Neural cell (in vitro differentiated cells): ENCODE data around the gene COL8A1. TPM values are rescaled to one million over a fixed set of nuclear protein-coding genes. Genes with fewer than 3 reads are reported as not detected.

Experiments
- H2AFZ ChIP-seq: fragments of 200-600, 300-800 bp; sonication (generic), shearing (Covaris generic); 2 replicates; pipeline ENCODE4 v1.6.0; 2014; ENCODE audit warnings: low read depth, mild to moderate bottlenecking, antibody characterized with exemption, low read length, moderate library complexity
- H3F3A ChIP-seq: fragments of 200-600 bp; shearing (Covaris generic); 2 replicates; pipeline ENCODE4 v1.6.1; 2016; ENCODE audit warnings: mild to moderate bottlenecking, moderate library complexity, mixed read lengths, antibody characterized with exemption, low read length; ENCODE audit not compliant: insufficient read depth, poor library complexity, severe bottlenecking
- H3K27ac ChIP-seq: fragments of 200-600, 300-800 bp; sonication (generic), shearing (Covaris generic); 2 replicates; pipeline ENCODE4 v1.5.1; 2014; ENCODE audit warnings: mild to moderate bottlenecking, low read length, moderate library complexity
- H3K27me3 ChIP-seq: fragments of 300-800, 200-600 bp; sonication (generic), shearing (Covaris generic); 2 replicates; pipeline ENCODE4 v1.6.0; 2014; ENCODE audit warnings: mild to moderate bottlenecking, low read depth, low read length, moderate library complexity; ENCODE audit not compliant: insufficient read depth
- H3K36me3 ChIP-seq: fragments of 300-800, 200-600 bp; sonication (generic), shearing (Covaris generic); 2 replicates; pipeline ENCODE4 v1.5.1; 2014; ENCODE audit warnings: mild to moderate bottlenecking, antibody characterized with exemption, low read length, moderate library complexity; ENCODE audit not compliant: insufficient read depth
- H3K4me2 ChIP-seq: fragments of 300-800, 200-600 bp; sonication (generic), shearing (Covaris generic); 2 replicates; pipeline ENCODE4 v1.6.0; 2014; ENCODE audit warnings: mild to moderate bottlenecking, low read length
- H3K4me3 ChIP-seq: fragments of 300-800, 200-600 bp; sonication (generic), shearing (Covaris generic); 2 replicates; pipeline ENCODE4 v1.5.1; 2014; ENCODE audit warnings: mild to moderate bottlenecking, low read length, moderate library complexity
- H3K79me2 ChIP-seq: fragments of 200-600 bp; shearing (Covaris generic); replicated peaks from 2 replicates; pipeline ENCODE4 v1.6.0; 2014; ENCODE audit warnings: mild to moderate bottlenecking, low read length, moderate library complexity; ENCODE audit not compliant: insufficient read depth
- H3K9ac ChIP-seq: fragments of 300-800, 200-600 bp; sonication (generic), shearing (Covaris generic); 2 replicates; pipeline ENCODE4 v1.6.1; 2016; ENCODE audit warnings: mild to moderate bottlenecking, low read length, mixed read lengths
- H3K9me2 ChIP-seq: fragments of 200-600 bp; shearing (Covaris generic); 2 replicates; pipeline ENCODE4 v1.6.1; 2016; ENCODE audit warnings: mild to moderate bottlenecking, low read length, mixed read lengths; ENCODE audit not compliant: insufficient read depth
- H3K9me3 ChIP-seq: fragments of 200-600, 300-800 bp; sonication (generic), shearing (Covaris generic); 2 replicates; pipeline ENCODE4 v1.6.1; 2016; ENCODE audit warnings: mild to moderate bottlenecking, mixed run types, low read length, moderate library complexity, mixed read lengths
- H4K20me1 ChIP-seq: fragments of 200-600 bp; shearing (Covaris generic); 2 replicates; pipeline ENCODE4 v1.6.1; 2016; ENCODE audit warnings: mild to moderate bottlenecking, mixed run types; ENCODE audit not compliant: insufficient read depth
- EP300 ChIP-seq: fragments of 450-650 bp; conservative IDR thresholded peaks from 2 replicates; pipeline ENCODE4 v1.6.1; 2014; ENCODE audit warnings: antibody characterized with exemption, mild to moderate bottlenecking, moderate library complexity; ENCODE audit not compliant: poor library complexity, severe bottlenecking
- EZH2 ChIP-seq: fragments of 200-600, 300-800 bp; shearing (Covaris generic), sonication (generic); IDR thresholded peaks from 2 replicates; pipeline ENCODE4 v1.6.1; 2014; ENCODE audit warnings: antibody characterized with exemption, low read length, borderline replicate concordance, mild to moderate bottlenecking; ENCODE audit not compliant: insufficient read depth, poor library complexity, severe bottlenecking
- MXI1 ChIP-seq: fragments of 450-650 bp; conservative IDR thresholded peaks from 2 replicates; pipeline ENCODE4 v1.6.1; 2014; ENCODE audit warnings: antibody characterized with exemption, mild to moderate bottlenecking; ENCODE audit not compliant: poor library complexity, severe bottlenecking
- POLR2AphosphoS5 ChIP-seq: IDR thresholded peaks from 2 replicates; pipeline ENCODE4 v1.6.1; 2012
- RAD21 ChIP-seq: fragments of 450-650 bp; conservative IDR thresholded peaks from 2 replicates; pipeline ENCODE4 v1.6.1; 2014; ENCODE audit warnings: antibody characterized with exemption, mild to moderate bottlenecking, moderate library complexity
- SMC3 ChIP-seq: fragments of 450-650 bp; conservative IDR thresholded peaks from 2 replicates; pipeline ENCODE4 v1.6.1; 2014; ENCODE audit warnings: antibody characterized with exemption, mild to moderate bottlenecking, moderate library complexity; ENCODE audit not compliant: poor library complexity
- TAF1 ChIP-seq: IDR thresholded peaks from 2 replicates; pipeline ENCODE4 v1.6.1; 2012; ENCODE audit warnings: low read depth
- polyA plus RNA-seq: library from polyadenylated mRNA; depleted of rRNA; stranded (reverse); fragments of >200 nt; gene quantifications from 2 replicates; pipeline ENCODE4 v1.2.3, GENCODE V29; 2014
- TF ChIP-seq, protein P1 (sequence below): IDR thresholded peaks from 2 replicates; pipeline ENCODE4 v1.6.1; 2012; ENCODE audit warnings: borderline replicate concordance
- TF ChIP-seq, protein P2 (sequence below): fragments of 450-650 bp; IDR thresholded peaks from 2 replicates; pipeline ENCODE4 v1.5.1; 2014; ENCODE audit warnings: antibody characterized with exemption, mild to moderate bottlenecking, moderate library complexity; ENCODE audit not compliant: poor library complexity, severe bottlenecking

Gene COL8A1
- polyA plus RNA-seq, 1 donor from 2014 or later = 0.04 TPM

DNA sequence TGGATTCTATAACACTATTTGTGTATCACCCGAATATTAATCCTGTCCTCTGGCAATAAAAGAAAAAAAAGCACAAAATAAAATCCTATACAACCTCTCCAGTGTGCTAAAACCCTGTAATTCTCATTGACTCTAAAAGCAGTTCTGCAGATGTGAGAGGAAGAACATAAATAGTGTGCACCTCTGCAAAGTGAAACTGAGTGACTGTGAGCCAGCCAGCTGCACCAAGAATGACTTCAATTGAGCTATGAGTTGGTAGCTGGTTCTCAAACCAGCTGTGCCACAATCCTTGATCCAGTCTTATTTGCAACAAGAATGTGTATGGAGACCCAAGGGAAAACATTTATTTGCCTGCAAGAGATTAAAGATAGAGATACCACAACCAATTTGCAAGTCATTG is 31.2 kb upstream of the COL8A1 start:
- TF ChIP-seq TAF1 (no peak), EP300 (no peak), POLR2AphosphoS5 (no peak), RAD21 (no peak), MXI1 (no peak), EZH2 (no peak), SMC3 (no peak)
- TF ChIP-seq, protein P1, sequence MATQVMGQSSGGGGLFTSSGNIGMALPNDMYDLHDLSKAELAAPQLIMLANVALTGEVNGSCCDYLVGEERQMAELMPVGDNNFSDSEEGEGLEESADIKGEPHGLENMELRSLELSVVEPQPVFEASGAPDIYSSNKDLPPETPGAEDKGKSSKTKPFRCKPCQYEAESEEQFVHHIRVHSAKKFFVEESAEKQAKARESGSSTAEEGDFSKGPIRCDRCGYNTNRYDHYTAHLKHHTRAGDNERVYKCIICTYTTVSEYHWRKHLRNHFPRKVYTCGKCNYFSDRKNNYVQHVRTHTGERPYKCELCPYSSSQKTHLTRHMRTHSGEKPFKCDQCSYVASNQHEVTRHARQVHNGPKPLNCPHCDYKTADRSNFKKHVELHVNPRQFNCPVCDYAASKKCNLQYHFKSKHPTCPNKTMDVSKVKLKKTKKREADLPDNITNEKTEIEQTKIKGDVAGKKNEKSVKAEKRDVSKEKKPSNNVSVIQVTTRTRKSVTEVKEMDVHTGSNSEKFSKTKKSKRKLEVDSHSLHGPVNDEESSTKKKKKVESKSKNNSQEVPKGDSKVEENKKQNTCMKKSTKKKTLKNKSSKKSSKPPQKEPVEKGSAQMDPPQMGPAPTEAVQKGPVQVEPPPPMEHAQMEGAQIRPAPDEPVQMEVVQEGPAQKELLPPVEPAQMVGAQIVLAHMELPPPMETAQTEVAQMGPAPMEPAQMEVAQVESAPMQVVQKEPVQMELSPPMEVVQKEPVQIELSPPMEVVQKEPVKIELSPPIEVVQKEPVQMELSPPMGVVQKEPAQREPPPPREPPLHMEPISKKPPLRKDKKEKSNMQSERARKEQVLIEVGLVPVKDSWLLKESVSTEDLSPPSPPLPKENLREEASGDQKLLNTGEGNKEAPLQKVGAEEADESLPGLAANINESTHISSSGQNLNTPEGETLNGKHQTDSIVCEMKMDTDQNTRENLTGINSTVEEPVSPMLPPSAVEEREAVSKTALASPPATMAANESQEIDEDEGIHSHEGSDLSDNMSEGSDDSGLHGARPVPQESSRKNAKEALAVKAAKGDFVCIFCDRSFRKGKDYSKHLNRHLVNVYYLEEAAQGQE = no peak
- TF ChIP-seq, protein P2, sequence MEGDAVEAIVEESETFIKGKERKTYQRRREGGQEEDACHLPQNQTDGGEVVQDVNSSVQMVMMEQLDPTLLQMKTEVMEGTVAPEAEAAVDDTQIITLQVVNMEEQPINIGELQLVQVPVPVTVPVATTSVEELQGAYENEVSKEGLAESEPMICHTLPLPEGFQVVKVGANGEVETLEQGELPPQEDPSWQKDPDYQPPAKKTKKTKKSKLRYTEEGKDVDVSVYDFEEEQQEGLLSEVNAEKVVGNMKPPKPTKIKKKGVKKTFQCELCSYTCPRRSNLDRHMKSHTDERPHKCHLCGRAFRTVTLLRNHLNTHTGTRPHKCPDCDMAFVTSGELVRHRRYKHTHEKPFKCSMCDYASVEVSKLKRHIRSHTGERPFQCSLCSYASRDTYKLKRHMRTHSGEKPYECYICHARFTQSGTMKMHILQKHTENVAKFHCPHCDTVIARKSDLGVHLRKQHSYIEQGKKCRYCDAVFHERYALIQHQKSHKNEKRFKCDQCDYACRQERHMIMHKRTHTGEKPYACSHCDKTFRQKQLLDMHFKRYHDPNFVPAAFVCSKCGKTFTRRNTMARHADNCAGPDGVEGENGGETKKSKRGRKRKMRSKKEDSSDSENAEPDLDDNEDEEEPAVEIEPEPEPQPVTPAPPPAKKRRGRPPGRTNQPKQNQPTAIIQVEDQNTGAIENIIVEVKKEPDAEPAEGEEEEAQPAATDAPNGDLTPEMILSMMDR = no peak

DNA sequence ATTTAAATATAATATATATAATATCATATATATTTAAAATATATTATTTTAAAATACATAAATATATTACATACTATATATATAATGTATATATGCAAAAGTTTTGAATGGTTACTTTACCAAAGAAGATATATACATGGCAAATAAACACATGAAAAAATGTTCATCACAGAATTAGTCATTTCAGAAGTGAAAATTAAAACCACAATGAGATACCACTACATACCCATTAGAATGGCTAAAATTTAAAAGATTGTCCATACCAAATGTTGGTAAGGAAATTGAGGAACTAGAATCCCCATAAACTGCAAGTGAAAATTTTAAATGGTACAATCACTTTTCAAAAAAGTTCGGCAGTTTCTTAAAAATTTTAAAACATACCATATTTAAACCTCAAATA is 23.6 kb upstream of the COL8A1 start:
- H3K9me2 ChIP-seq = no peaks in the 10 kb centered on the region

More for the DNA sequence above, 31.2 kb upstream of the COL8A1 start:
- H3K4me2 ChIP-seq = no peak overlapping the region
- no peak overlapping the region for H2AFZ ChIP-seq
- H3K27me3 ChIP-seq = no peaks in the 10 kb centered on the region
- no peak overlapping the region for H3K27ac ChIP-seq
- no peaks in the 10 kb centered on the region for H3K79me2 ChIP-seq
- no peaks in the 10 kb centered on the region for H3F3A ChIP-seq
- H4K20me1 ChIP-seq = no peaks in the 10 kb centered on the region
- H3K9me3 ChIP-seq = no peaks in the 10 kb centered on the region
- H3K4me3 ChIP-seq = no peak overlapping the region
- H3K9me2 ChIP-seq = no peaks in the 10 kb centered on the region
- H3K36me3 ChIP-seq = no peaks in the 10 kb centered on the region
- no peak overlapping the region for H3K9ac ChIP-seq

More for the DNA sequence above, 23.6 kb upstream of the COL8A1 start:
- Histone ChIP-seq H2AFZ (no peak overlapping the region), H3F3A (no peaks in the 10 kb centered on the region), H3K9me3 (no peaks in the 10 kb centered on the region), H3K27me3 (no peaks in the 10 kb centered on the region), H3K4me3 (no peak overlapping the region), H4K20me1 (no peaks in the 10 kb centered on the region), H3K9ac (no peak overlapping the region), H3K4me2 (no peak overlapping the region), H3K79me2 (no peaks in the 10 kb centered on the region), H3K27ac (no peak overlapping the region), H3K36me3 (no peaks in the 10 kb centered on the region)
- TF ChIP-seq, protein P1 = no peak
- TF ChIP-seq TAF1 = no peak
- TF ChIP-seq SMC3 = no peak
- no peak for TF ChIP-seq RAD21
- TF ChIP-seq MXI1 = no peak
- TF ChIP-seq POLR2AphosphoS5 = no peak
- TF ChIP-seq EP300 = no peak
